NCI-H2196 (cell line): Measurements from ENCODE around the gene GTSF1L.
"Not testable (repeated sequence)": the region's sequence is repeated elsewhere in the genome, so short reads cannot be mapped to it uniquely, and the experiment has no call there.

ENCODE experiments used
- DNase-seq: peaks from one replicate; lab custom pipeline; 2025; ENCODE audit not compliant: unreplicated experiment; lab: John Stamatoyannopoulos, UW

GTSF1L gene

GRCh38 chr20:43726811-43727338, at the start of gene GTSF1L:
GTSF1L (minus strand) TSS chr20:43727002; CDS start chr20:43726694, 308 bp downstream.
- no peak for DNase-seq

GRCh38 chr20:43774754-43775153, 48.0 kb upstream of the GTSF1L start:
- no peak for DNase-seq

GRCh38 chr20:43771503-43772190, 44.8 kb upstream of the GTSF1L start:
- DNase-seq, result no peak

- DNase-seq, result no peak
These were observed 43.5 kb upstream of the GTSF1L start for GRCh38 chr20:43770342-43770741.

- no peak for DNase-seq
These were observed 41.1 kb upstream of the GTSF1L start for GRCh38 chr20:43767686-43768474.

GRCh38 chr20:43766917-43767316, 40.1 kb upstream of the GTSF1L start:
- no peak for DNase-seq

- DNase-seq, result peak; percentile 23
These were observed 39.6 kb upstream of the GTSF1L start for GRCh38 chr20:43766385-43766784.

GRCh38 chr20:43765916-43766315, 39.1 kb upstream of the GTSF1L start:
- no peak for DNase-seq

- no peak for DNase-seq
These were observed 36.1 kb upstream of the GTSF1L start for GRCh38 chr20:43762911-43763310.

- peak; percentile 20 for DNase-seq
These were observed 34.9 kb upstream of the GTSF1L start for GRCh38 chr20:43761386-43762340.

- DNase-seq, result not testable (repeated sequence)
These were observed 31.1 kb upstream of the GTSF1L start for GRCh38 chr20:43757888-43758287.

- no peak for DNase-seq
These were observed 29.0 kb upstream of the GTSF1L start for GRCh38 chr20:43755851-43756250.

GRCh38 chr20:43755390-43755789, 28.6 kb upstream of the GTSF1L start:
- no peak for DNase-seq

- no peak for DNase-seq
These were observed 25.9 kb upstream of the GTSF1L start for GRCh38 chr20:43752561-43753301.

- no peak for DNase-seq
These were observed 25.2 kb upstream of the GTSF1L start for GRCh38 chr20:43752051-43752360.

- peak; percentile 51 for DNase-seq
These were observed 24.6 kb upstream of the GTSF1L start for GRCh38 chr20:43751167-43752050.

- DNase-seq, result no peak
These were observed 24.0 kb upstream of the GTSF1L start for GRCh38 chr20:43750774-43751166.

GRCh38 chr20:43749734-43750294, 23.0 kb upstream of the GTSF1L start:
- DNase-seq, result peak; percentile 85

- no peak for DNase-seq
These were observed 21.5 kb upstream of the GTSF1L start for GRCh38 chr20:43748274-43748673.
